Muscle of arm (tissue), 12 donors: ENCODE measurements around the gene MRPL22. TPM values are rescaled to one million over a fixed set of nuclear protein-coding genes. Genes with fewer than 3 reads are reported as not detected.
"Not testable (repeated sequence)": the region's sequence is repeated elsewhere in the genome, so short reads cannot be mapped to it uniquely, and the experiment has no call there.

ENCODE experiments used
- DNase-seq: peaks from one replicate; pipeline ENCODE4 v3.0.0-alpha.2; 2013
- polyA plus RNA-seq, 12 donors: library from polyadenylated mRNA; unstranded; fragments of 120-200 nt; gene quantifications; one replicate each; pipeline ENCODE4 v1.2.1, GENCODE V29; 2013; ENCODE audit not compliant: insufficient read length in 12 of 12

Gene MRPL22
- polyA plus RNA-seq, 12 donors: 28.2 to 40.4 (median 34.7) TPM; not detected in 1

DNA sequence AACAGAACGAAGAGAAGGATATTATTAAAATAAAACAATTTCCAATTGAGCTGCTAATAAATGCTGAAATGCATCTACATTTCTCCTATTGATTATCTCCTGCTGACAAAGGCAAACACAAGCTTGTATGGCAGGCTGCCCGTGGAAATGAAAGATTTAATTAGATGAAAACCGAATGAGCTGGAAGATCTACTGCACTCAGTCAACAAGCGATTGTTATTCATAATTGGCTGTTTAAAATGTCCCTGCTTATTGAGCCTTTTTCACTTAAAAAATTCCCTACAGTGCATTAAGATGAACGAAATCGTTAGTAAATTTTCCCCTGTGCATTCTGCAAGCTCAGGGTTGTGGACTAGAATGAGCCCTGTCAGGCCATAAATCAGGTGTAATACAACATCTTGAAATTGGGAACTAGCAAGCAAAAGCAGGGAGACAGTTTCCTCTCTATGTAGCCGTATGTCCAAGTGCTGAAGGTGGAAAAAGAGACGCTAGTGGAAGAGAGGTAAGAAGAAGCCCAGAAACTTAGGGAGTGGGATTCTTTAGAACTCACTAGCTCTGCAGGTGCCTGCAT lies 44.2 kb downstream of the MRPL22 start:
- no peak for DNase-seq

- DNase-seq: no peak
Measured at GRCh38 chr5:154986151-154986550, 45.3 kb downstream of the MRPL22 start.

DNA sequence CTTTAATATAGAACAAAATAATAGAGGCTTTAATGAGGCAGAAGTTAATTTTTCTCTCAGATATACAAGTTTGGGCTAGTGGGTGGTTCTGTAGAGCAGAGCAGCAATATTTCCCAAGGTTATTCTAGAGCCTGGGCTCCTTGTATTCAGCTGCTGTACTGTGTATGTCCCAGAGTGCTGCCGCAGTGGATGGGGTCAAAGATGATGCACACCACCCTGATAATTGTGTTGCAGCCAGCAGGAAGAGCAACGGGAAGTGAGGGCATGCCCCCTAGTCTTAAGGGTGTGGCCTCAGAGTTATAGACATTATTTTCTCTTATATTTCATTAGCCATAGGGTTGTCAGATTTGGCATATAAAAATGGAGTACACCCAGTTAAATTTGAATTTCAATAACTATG lies 48.8 kb downstream of the MRPL22 start:
- no peak for DNase-seq

DNA sequence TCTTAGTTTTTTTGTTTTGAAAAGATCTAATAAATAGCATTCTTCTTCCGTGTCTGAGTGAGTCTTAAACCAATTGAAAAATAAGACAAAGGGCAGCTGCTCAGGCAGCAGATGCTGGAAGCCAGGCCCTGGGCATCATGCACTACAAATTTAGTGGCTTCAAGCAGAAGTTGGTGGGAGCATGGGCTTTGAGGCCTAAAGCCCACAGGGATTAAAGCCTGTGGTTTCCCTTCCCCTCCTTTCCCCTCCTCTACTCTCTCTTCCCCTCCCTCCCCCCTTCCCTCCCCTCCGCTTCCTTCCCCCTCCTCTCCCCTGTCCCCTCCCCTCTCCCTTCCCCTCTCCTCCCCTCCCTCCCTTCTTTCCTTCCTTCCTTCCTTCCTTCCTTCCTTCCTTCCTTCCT lies 52.6 kb downstream of the MRPL22 start:
- no peak for DNase-seq

GRCh38 chr5:154995679-154996078 lies 54.8 kb downstream of the MRPL22 start:
- DNase-seq: no peak

DNA sequence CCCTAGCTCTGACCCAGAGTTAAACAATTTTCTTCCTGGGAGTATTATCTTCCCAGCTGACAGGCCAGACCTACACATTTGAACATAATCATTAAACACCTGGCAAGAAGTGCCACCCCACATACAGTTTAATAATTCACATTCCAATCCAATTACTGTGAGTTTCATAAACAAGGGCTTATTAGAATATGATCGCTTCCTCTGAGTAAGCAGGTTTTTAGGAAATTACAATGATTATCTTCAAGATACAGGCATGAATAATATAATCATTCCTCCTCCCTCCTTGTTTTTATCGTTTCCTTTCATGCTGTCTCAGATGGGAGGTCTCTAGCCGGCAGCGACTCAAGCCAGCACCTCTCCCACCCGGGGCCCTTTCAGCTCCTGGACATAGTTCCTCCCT lies 56.9 kb downstream of the MRPL22 start:
- DNase-seq: no peak

GRCh38 chr5:154999865-155000264 lies 59.0 kb downstream of the MRPL22 start:
- DNase-seq: no peak

GRCh38 chr5:155001523-155001922 lies 60.6 kb downstream of the MRPL22 start:
- no peak for DNase-seq

- DNase-seq: not testable (repeated sequence)
Measured at GRCh38 chr5:155002722-155003121, 61.8 kb downstream of the MRPL22 start.

- no peak for DNase-seq
Measured at GRCh38 chr5:155004138-155004744, 63.4 kb downstream of the MRPL22 start.

- not testable (repeated sequence) for DNase-seq
Measured at GRCh38 chr5:155006265-155006664, 65.4 kb downstream of the MRPL22 start.

GRCh38 chr5:155008669-155009068 lies 67.8 kb downstream of the MRPL22 start:
- DNase-seq: no peak

GRCh38 chr5:155010881-155011280 lies 70.0 kb downstream of the MRPL22 start:
- DNase-seq: no peak

- DNase-seq: no peak
Measured at GRCh38 chr5:155013526-155013925, 72.7 kb downstream of the MRPL22 start, which contains the start of gene KIF4B. KIF4B (plus strand) TSS chr5:155013755; CDS start chr5:155013860, 105 bp downstream.

DNA sequence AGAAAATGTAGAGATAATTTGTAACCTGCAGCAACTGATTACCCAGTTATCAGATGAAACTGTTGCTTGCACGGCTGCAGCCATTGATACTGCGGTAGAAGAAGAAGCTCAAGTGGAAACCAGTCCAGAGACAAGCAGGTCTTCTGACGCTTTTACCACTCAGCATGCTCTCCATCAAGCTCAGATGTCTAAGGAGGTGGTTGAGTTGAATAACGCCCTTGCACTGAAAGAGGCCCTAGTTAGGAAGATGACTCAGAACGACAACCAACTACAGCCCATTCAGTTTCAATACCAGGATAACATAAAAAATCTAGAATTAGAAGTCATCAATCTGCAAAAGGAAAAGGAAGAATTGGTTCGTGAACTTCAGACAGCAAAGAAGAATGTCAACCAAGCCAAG lies 74.4 kb downstream of the MRPL22 start:
- DNase-seq: no peak

GRCh38 chr5:155017610-155018009 lies 76.7 kb downstream of the MRPL22 start:
- DNase-seq: no peak

Other genes with a start within 250 kb of the MRPL22 start
- 100 to 1,000 TPM in 4 of 12 donors, 10 to 100 TPM in 8; 79.0 to 335 (median 92.7) TPM for gene LARP1, start 185.7 kb upstream of the MRPL22 start, polyA plus RNA-seq
- gene FAXDC2, start 90.5 kb upstream of the MRPL22 start, polyA plus RNA-seq: 10 to 100 TPM in 10 of 12 donors, 1 to 10 TPM in 1, not detected in 1; 5.2 to 24.3 (median 14.9) TPM
- gene CNOT8, start 82.4 kb upstream of the MRPL22 start, polyA plus RNA-seq: 10 to 100 TPM in 11 of 12 donors, not detected in 1; 29.8 to 49.0 (median 42.9) TPM
- 10 to 100 TPM in 11 of 12 donors, not detected in 1; 16.7 to 21.6 (median 18.0) TPM for gene GEMIN5, start 2.9 kb upstream of the MRPL22 start, polyA plus RNA-seq
- gene KIF4B, start 72.7 kb downstream of the MRPL22 start, polyA plus RNA-seq: under 1 TPM in 10 of 12 donors, not detected in 2; 0.05 to 0.17 (median 0.11) TPM